ENCODE results near the gene SUCO. TPM values are rescaled to one million over a fixed set of nuclear protein-coding genes. Genes with fewer than 3 reads are reported as not detected.

SUCO gene
- total and polyA plus RNA-seq, 2 of the 8 experiments (the other 6 are each of a cell fraction or from before 2014, with no cell fraction given), result 8.3 to 35.8 TPM

- no peak overlapping the region for H3K4me3 ChIP-seq (ENCODE audit: extremely low read depth in 1 of 4, insufficient read depth in 2 of 4, low read depth in 3 of 4, low read length in 4 of 4)
- H2BK5ac ChIP-seq (ENCODE audit: low read depth, low read length), result no peak overlapping the region
- TF ChIP-seq, protein P1, sequence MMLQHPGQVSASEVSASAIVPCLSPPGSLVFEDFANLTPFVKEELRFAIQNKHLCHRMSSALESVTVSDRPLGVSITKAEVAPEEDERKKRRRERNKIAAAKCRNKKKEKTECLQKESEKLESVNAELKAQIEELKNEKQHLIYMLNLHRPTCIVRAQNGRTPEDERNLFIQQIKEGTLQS (IDR thresholded peaks at IDR 0.05; ENCODE audit: insufficient read depth, low read depth, low read length), result no peak
- TF ChIP-seq POLR2A (IDR thresholded peaks at IDR 0.05; ENCODE audit: control extremely low read depth in 1 of 2, low read depth in 2 of 2, low read length in 2 of 2) (no peak), PHF8 (conservative IDR thresholded peaks at IDR 0.05; ENCODE audit: low read depth, low read length) (no peak), GABPA (IDR thresholded peaks at IDR 0.05; ENCODE audit: borderline replicate concordance, insufficient read depth, low read length) (no peak), SP2 (IDR thresholded peaks at IDR 0.05; ENCODE audit: low read length) (no peak), GTF2F1 (IDR thresholded peaks at IDR 0.05; ENCODE audit: borderline replicate concordance, low read depth, low read length) (no peak), CHD1 (IDR thresholded peaks at IDR 0.05; ENCODE audit: low read depth, low read length) (no peak), RXRA (IDR thresholded peaks at IDR 0.05; ENCODE audit: insufficient read depth, low read depth, low read length) (no peak), HDAC6 (IDR thresholded peaks at IDR 0.05; ENCODE audit: low read depth, low read length) (no peak)
These were observed 7.7 kb downstream of the SUCO start for GRCh38 chr1:172540635-172541034.

More at GRCh38 chr1:172540635-172541034, 7.7 kb downstream of the SUCO start:
- Histone ChIP-seq H3K14ac (ENCODE audit: insufficient read length) (no peak overlapping the region), H3K23ac (ENCODE audit: insufficient read length) (no peak overlapping the region), H4K5ac (ENCODE audit: insufficient read length, low read depth, low read length) (no peak overlapping the region), H3K4me1 (replicated peaks in 1 of 4; ENCODE audit: control insufficient read depth in 3 of 4, insufficient read depth in 4 of 4, low read length in 3 of 4) (peaks cover 0 to 17% (median 9%) of the 10 kb centered on the region in 4 experiments; a peak in 5 of 7 replicates), H3K4ac (replicated peaks; ENCODE audit: insufficient read length, low read depth, low read length) (no peak overlapping the region), H2AK5ac (ENCODE audit: low read depth, low read length) (no peak overlapping the region), H3K9ac (replicated peaks in 1 of 4; ENCODE audit: extremely low read depth in 1 of 4, low read depth in 3 of 4, low read length in 3 of 4) (peak overlapping the region in 1 of 4 experiments; percentile 59; a peak in 1 of 7 replicates), H3K9me3 (ENCODE audit: insufficient read depth in 2 of 2, low read depth in 1 of 2, low read length in 1 of 2) (no peaks in the 10 kb centered on the region), H3K18ac (ENCODE audit: extremely low read depth, low read length) (no peak overlapping the region), H2BK20ac (ENCODE audit: low read length) (no peak overlapping the region), H4K20me1 (replicated peaks in 1 of 2; ENCODE audit: control insufficient read depth in 1 of 2, insufficient read depth in 2 of 2, low read length in 2 of 2) (peaks cover 3 to 7% of the 10 kb centered on the region in 2 experiments), H2AFZ (ENCODE audit: low read length) (no peak overlapping the region), H3K4me2 (ENCODE audit: insufficient read depth in 1 of 2, low read depth in 2 of 2, low read length in 2 of 2) (no peak overlapping the region), H3K79me2 (ENCODE audit: control insufficient read depth in 1 of 2, insufficient read depth in 2 of 2, low read length in 2 of 2) (peaks cover 26 to 100% of the 10 kb centered on the region in 2 experiments), H3K23me2 (ENCODE audit: low read depth, low read length) (peaks cover 3% of the 10 kb centered on the region; the same call in 1 of the 2 replicates), H2BK120ac (replicated peaks; ENCODE audit: low read depth, low read length) (no peak overlapping the region), H3K79me1 (ENCODE audit: low read depth, low read length) (peaks cover 2% of the 10 kb centered on the region; the same call in 1 of the 2 replicates), H3K27ac (ENCODE audit: low read depth, low read length) (no peak overlapping the region), H3K56ac (replicated peaks; ENCODE audit: insufficient read length, low read depth, low read length) (no peak overlapping the region), H2BK12ac (ENCODE audit: low read depth, low read length) (no peak overlapping the region), H4K91ac (replicated peaks; ENCODE audit: insufficient read length, low read length) (no peak overlapping the region), H2BK15ac (ENCODE audit: low read length) (no peak overlapping the region), H3K36me3 (ENCODE audit: control insufficient read depth in 2 of 4, insufficient read depth in 4 of 4, low read length in 3 of 4) (no peaks in the 10 kb centered on the region), H3K27me3 (replicated peaks in 1 of 4; ENCODE audit: control insufficient read depth in 3 of 4, extremely low read depth in 1 of 4, insufficient read depth in 3 of 4, low read length in 3 of 4) (no peaks in the 10 kb centered on the region), H4K8ac (ENCODE audit: extremely low read depth, insufficient read depth, low read length) (no peak overlapping the region)
- ChIA-PET CTCF (ENCODE audit: partially characterized antibody) (interaction anchor here (0.6 kb wide), 1 partner anchor 107 kb away, joined by 3 read pairs; no protein-coding TSS in a partner anchor), POLR2A (ENCODE audit: partially characterized antibody) (interaction anchor here (2.2 kb wide), 1 partner anchor 10 kb away, joined by 5 read pairs; no protein-coding TSS in a partner anchor)
- DNase-seq (ENCODE audit: low read depth in 1 of 2, low spot score in 2 of 2) (no peak), FAIRE-seq (no peak)
